Bronchial epithelial cell (primary cell): ENCODE data around the gene SMIM24. TPM values are rescaled to one million over a fixed set of nuclear protein-coding genes. Genes with fewer than 3 reads are reported as not detected.
A peak's percentile ranks its signal among the peaks of the same experiment; 100 is the strongest.

Source experiments
- DNase-seq: peaks from one replicate; pipeline ENCODE4 v3.0.0-alpha.2; 2010; ENCODE audit warnings: low read depth
- FAIRE-seq: peaks from 2 replicates; lab custom pipeline; 2011; peaks lifted over from hg19 to GRCh38; lab: Jason Lieb, UNC
- H3K27me3 ChIP-seq: 2 replicates; pipeline ENCODE4 v1.5.1; 2011; ENCODE audit warnings: low read length; ENCODE audit not compliant: control insufficient read depth, insufficient read depth
- H3K36me3 ChIP-seq: 2 replicates; pipeline ENCODE4 v1.5.1; 2011; ENCODE audit warnings: low read length; ENCODE audit not compliant: control insufficient read depth, insufficient read depth
- H3K4me3 ChIP-seq: 2 replicates; pipeline ENCODE4 v1.5.1; 2011; ENCODE audit warnings: mild to moderate bottlenecking, low read depth, low read length, control low read depth
- total RNA-seq: library from RNA; depleted of rRNA; stranded (reverse); fragments of >200 nt; gene quantifications from 2 replicates; pipeline ENCODE4 v1.2.1, GENCODE V29; 2014
- TF ChIP-seq, protein P1 (sequence below): IDR thresholded peaks from 2 replicates; pipeline ENCODE4 v1.5.1; 2011; ENCODE audit warnings: mild to moderate bottlenecking, moderate library complexity, low read length, control low read depth, inconsistent platforms; ENCODE audit not compliant: insufficient read depth, severe bottlenecking

The SMIM24 gene
- total RNA-seq, 1 donor from 2014 or later = not detected

DNA sequence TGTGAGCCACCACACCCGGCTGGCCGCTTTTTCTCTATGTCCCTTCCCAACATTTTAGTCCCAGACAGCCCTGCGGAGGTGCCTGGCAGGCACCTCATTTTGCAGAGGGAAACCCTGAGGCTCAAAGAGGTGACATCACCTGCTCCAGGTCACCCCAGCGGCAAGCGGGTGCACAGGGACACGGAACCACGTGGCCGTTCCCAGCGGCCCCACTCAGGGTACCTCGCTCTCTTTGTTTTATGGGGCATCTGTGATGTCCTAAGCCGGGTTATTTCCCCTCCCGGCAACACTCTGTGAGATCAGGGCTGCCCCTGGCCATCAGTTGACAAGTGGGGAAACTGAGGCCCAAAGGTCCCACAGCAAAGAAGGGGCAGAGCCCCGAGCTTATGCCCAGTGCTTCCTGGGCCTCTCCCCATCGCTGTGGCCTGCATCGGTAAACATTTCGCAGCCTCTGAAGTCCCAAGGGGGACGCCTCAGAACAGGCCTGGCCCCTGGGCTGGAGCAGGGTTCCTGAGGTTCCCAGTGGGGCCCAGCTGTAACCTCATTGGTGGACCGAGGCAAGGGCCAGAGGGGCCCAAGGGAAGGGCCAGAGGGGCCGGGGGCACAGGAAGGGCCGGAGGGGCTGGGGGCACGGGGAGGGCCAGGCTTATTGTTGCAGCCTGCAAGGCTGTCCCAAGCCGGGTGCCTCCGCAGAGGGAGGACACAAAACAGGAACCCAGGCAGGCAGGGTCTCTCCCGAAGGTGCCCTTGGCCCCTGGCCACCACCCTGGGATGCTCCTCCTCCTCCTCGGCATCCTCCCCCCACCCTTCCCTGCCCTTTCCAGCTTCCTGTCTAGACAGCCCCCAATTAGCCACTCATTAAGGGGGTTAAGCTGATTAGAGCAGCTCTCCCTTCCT is 39.0 kb downstream of the SMIM24 start:
- no peaks in the 10 kb centered on the region for H3K27me3 ChIP-seq
- FAIRE-seq (no peak), DNase-seq (no peak)
- H3K36me3 ChIP-seq = peaks cover 33% of the 10 kb centered on the region
- TF ChIP-seq, protein P1, sequence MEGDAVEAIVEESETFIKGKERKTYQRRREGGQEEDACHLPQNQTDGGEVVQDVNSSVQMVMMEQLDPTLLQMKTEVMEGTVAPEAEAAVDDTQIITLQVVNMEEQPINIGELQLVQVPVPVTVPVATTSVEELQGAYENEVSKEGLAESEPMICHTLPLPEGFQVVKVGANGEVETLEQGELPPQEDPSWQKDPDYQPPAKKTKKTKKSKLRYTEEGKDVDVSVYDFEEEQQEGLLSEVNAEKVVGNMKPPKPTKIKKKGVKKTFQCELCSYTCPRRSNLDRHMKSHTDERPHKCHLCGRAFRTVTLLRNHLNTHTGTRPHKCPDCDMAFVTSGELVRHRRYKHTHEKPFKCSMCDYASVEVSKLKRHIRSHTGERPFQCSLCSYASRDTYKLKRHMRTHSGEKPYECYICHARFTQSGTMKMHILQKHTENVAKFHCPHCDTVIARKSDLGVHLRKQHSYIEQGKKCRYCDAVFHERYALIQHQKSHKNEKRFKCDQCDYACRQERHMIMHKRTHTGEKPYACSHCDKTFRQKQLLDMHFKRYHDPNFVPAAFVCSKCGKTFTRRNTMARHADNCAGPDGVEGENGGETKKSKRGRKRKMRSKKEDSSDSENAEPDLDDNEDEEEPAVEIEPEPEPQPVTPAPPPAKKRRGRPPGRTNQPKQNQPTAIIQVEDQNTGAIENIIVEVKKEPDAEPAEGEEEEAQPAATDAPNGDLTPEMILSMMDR = no peak
- H3K4me3 ChIP-seq = no peak overlapping the region

DNA sequence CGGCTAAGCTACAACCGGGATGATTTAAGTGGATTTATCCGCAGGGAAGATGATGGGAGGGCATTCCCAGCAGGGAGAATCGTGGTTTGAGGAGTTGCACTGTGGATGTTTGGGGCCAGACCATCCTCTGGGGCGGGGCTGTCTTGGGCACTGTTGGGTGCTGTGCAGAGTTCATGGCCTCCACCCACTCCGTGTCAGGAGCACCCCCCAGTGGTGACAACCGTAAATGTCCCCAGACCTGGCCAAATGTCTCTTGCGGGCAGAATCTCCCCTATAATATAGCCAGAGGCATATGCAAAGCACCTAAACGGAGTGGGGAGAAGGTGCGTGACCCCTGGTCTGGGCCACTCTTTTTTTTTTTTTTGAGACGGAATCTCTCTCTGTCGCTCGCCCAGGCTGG is 40.2 kb downstream of the SMIM24 start:
- TF ChIP-seq, protein P1 = peak; percentile 64
- peaks cover 23% of the 10 kb centered on the region for H3K36me3 ChIP-seq
- H3K27me3 ChIP-seq = no peaks in the 10 kb centered on the region
- H3K4me3 ChIP-seq = no peak overlapping the region
- DNase-seq (no peak), FAIRE-seq (no peak)

- peak; percentile 86 for DNase-seq
- TF ChIP-seq, protein P1 = no peak
- FAIRE-seq = no peak
- peaks cover 27% of the 10 kb centered on the region for H3K36me3 ChIP-seq
- no peaks in the 10 kb centered on the region for H3K27me3 ChIP-seq
- peak overlapping the region; percentile 47 for H3K4me3 ChIP-seq
Measured at GRCh38 chr19:3434630-3435553, 45.4 kb downstream of the SMIM24 start.

- Histone ChIP-seq H3K4me3 (no peak overlapping the region), H3K27me3 (no peaks in the 10 kb centered on the region), H3K36me3 (peaks cover 27% of the 10 kb centered on the region)
- FAIRE-seq = no peak
- TF ChIP-seq, protein P1 = no peak
- no peak for DNase-seq
Measured at GRCh38 chr19:3433805-3434540, 46.4 kb downstream of the SMIM24 start.

DNA sequence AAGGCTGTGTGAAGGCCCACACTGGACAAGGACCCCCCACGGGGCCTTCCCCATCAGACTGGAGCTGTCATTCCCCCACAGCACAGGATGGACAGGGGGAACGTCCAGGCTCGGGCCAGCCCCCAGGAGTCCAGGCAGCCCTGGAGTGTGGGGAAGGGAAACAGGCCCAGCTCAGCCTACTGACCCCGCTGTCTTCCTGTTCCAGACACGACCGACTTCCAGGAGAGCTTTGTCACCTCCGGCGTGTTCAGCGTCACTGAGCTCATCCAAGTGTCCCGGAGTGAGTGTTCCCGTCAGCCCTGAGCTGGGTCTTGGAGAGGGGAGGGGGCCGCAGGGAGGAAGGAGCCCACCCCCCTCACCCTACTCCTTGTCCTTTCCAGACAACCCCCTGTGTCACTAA is 47.0 kb downstream of the SMIM24 start:
- FAIRE-seq = no peak
- H3K36me3 ChIP-seq = peaks cover 23% of the 10 kb centered on the region

More for the DNA sequence above, 47.0 kb downstream of the SMIM24 start:
- no peaks in the 10 kb centered on the region for H3K27me3 ChIP-seq
- H3K4me3 ChIP-seq = no peak overlapping the region
- no peak for DNase-seq
- TF ChIP-seq, protein P1 = no peak
